Activated T-cell treated with anti-CD3 and anti-CD28 coated beads, Interleukin-2, amount 50 U/mL, for 4 hours (primary cell): ENCODE measurements around the gene AASDH. TPM values are rescaled to one million over a fixed set of nuclear protein-coding genes. Genes with fewer than 3 reads are reported as not detected.

ENCODE experiments used
- ATAC-seq, 2 donors: fragments of 200-7000 bp; cut with Tn5 transposase; one replicate each; pipeline ENCODE4 v1.10.0; 2021
- DNase-seq: peaks from one replicate; pipeline ENCODE4 v3.0.0-alpha.2; 2020
- H3K27me3 Mint-ChIP-seq: one replicate; pipeline ENCODE4 v1.8.0; 2021; ENCODE audit warnings: low read depth, mixed read lengths
- H3K36me3 Mint-ChIP-seq: one replicate; pipeline ENCODE4 v1.8.0; 2022; ENCODE audit warnings: mixed read lengths; ENCODE audit not compliant: insufficient read depth
- H3K4me1 Mint-ChIP-seq: one replicate; pipeline ENCODE4 v1.8.0; 2021; ENCODE audit warnings: low read depth, mixed read lengths
- H3K4me3 Mint-ChIP-seq: one replicate; pipeline ENCODE4 v1.8.0; 2021; ENCODE audit warnings: mild to moderate bottlenecking, moderate library complexity, mixed read lengths
- H3K9me3 Mint-ChIP-seq: one replicate; pipeline ENCODE4 v1.8.0; 2021; ENCODE audit warnings: mixed read lengths
- total RNA-seq, 3 donors: library from RNA; stranded (reverse); gene quantifications; one replicate each; pipeline ENCODE4 v1.2.1, GENCODE V29; 2021

AASDH gene
- total RNA-seq = 1 to 10 TPM; 6.5 to 9.5 (median 7.9) TPM

- Mint-ChIP-seq H3K36me3 (peaks cover 8% of the 10 kb centered on the region), H3K27me3 (no peaks in the 10 kb centered on the region), H3K9me3 (no peaks in the 10 kb centered on the region), H3K4me3 (peak within 1 kb of the TSS; percentile 98), H3K4me1 (peaks cover 41% of the 10 kb centered on the region)
- DNase-seq (peak; percentile 97), ATAC-seq (peak; percentile 93 to 95)
These were observed at the start of gene AASDH for GRCh38 chr4:56387023-56388001. Gene AASDH (minus strand): TSS chr4:56387491. CDS start chr4:56384299, 3,192 bp downstream.

GRCh38 chr4:56435140-56435926 lies 48.0 kb upstream of the AASDH start, which contains the start of gene PPAT:
Gene PPAT (minus strand): TSS chr4:56435615. CDS start chr4:56435477, 138 bp downstream.
- DNase-seq (peak; percentile 99), ATAC-seq (peak; percentile 78 to 79)
- H3K4me1 Mint-ChIP-seq = peaks cover 45% of the 10 kb centered on the region
- peaks cover 13% of the 10 kb centered on the region for H3K36me3 Mint-ChIP-seq
- no peaks in the 10 kb centered on the region for H3K27me3 Mint-ChIP-seq
- no peaks in the 10 kb centered on the region for H3K9me3 Mint-ChIP-seq
- peak within 1 kb of the TSS; percentile 95 for H3K4me3 Mint-ChIP-seq

GRCh38 chr4:56434599-56435139 lies 47.4 kb upstream of the AASDH start:
- peaks cover 43% of the 10 kb centered on the region for H3K4me1 Mint-ChIP-seq
- no peaks in the 10 kb centered on the region for H3K9me3 Mint-ChIP-seq
- peaks cover 11% of the 10 kb centered on the region for H3K36me3 Mint-ChIP-seq
- H3K27me3 Mint-ChIP-seq = no peaks in the 10 kb centered on the region
- H3K4me3 Mint-ChIP-seq = peak overlapping the region; percentile 95
- DNase-seq = no peak
- peak; percentile 2 to 3 for ATAC-seq

- no peak for ATAC-seq
- Mint-ChIP-seq H3K27me3 (no peaks in the 10 kb centered on the region), H3K4me1 (peaks cover 39% of the 10 kb centered on the region), H3K9me3 (no peaks in the 10 kb centered on the region), H3K4me3 (peak overlapping the region; percentile 95), H3K36me3 (peaks cover 7% of the 10 kb centered on the region)
- no peak for DNase-seq
These were observed 46.0 kb upstream of the AASDH start for GRCh38 chr4:56433280-56433679.

DNA sequence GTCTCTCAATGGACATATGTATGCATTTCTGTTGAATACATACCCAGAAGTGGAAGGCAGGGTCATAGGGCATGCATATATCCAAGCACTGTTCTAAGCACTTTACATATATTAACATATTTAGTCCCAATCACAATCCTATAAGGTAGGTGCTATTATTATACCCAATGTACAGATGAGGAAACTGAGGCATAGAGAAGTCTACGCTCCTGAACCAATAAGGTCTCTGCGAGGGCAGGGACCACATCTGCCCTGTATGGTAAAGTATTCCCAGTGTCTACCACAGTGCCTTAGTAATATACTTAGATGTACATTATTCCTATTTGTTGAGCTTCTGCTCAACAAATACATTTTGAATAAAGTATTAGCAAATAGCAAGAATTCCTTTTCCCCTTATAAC lies 42.9 kb upstream of the AASDH start:
- Mint-ChIP-seq H3K27me3 (no peaks in the 10 kb centered on the region), H3K9me3 (no peaks in the 10 kb centered on the region), H3K4me3 (no peak overlapping the region), H3K36me3 (peaks cover 6% of the 10 kb centered on the region), H3K4me1 (peaks cover 32% of the 10 kb centered on the region)
- DNase-seq (no peak), ATAC-seq (no peak)

GRCh38 chr4:56427179-56427578 lies 39.9 kb upstream of the AASDH start:
- no peaks in the 10 kb centered on the region for H3K9me3 Mint-ChIP-seq
- peaks cover 17% of the 10 kb centered on the region for H3K4me1 Mint-ChIP-seq
- H3K27me3 Mint-ChIP-seq = no peaks in the 10 kb centered on the region
- no peak for DNase-seq
- peaks cover 5% of the 10 kb centered on the region for H3K36me3 Mint-ChIP-seq
- ATAC-seq = no peak
- H3K4me3 Mint-ChIP-seq = no peak overlapping the region

GRCh38 chr4:56426273-56426672 lies 39.0 kb upstream of the AASDH start:
- ATAC-seq = no peak
- DNase-seq = no peak
- Mint-ChIP-seq H3K9me3 (no peaks in the 10 kb centered on the region), H3K27me3 (no peaks in the 10 kb centered on the region), H3K4me3 (no peak overlapping the region), H3K4me1 (peaks cover 13% of the 10 kb centered on the region), H3K36me3 (peaks cover 5% of the 10 kb centered on the region)

DNA sequence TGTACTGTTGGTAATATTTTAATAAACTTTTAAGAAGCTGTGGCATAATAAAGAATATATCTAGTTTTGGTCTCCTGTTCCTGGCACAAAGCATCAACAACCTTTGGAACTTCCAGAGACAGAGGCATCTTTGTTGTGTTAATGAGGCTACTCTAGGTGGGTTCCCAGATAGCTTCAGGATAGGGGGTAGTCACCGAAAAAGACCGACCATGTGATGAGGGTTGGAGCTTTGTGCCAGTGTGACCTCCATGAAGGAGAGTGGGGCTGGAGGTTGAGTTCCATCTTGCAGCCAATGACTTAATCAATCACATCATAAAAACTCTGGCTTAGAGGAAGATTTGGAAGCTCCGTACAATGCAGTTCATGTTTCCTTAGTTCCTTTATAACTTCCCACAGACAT lies 38.2 kb upstream of the AASDH start:
- Mint-ChIP-seq H3K27me3 (no peaks in the 10 kb centered on the region), H3K9me3 (no peaks in the 10 kb centered on the region), H3K4me1 (peaks cover 12% of the 10 kb centered on the region), H3K36me3 (peaks cover 5% of the 10 kb centered on the region), H3K4me3 (no peak overlapping the region)
- ATAC-seq (no peak), DNase-seq (no peak)

DNA sequence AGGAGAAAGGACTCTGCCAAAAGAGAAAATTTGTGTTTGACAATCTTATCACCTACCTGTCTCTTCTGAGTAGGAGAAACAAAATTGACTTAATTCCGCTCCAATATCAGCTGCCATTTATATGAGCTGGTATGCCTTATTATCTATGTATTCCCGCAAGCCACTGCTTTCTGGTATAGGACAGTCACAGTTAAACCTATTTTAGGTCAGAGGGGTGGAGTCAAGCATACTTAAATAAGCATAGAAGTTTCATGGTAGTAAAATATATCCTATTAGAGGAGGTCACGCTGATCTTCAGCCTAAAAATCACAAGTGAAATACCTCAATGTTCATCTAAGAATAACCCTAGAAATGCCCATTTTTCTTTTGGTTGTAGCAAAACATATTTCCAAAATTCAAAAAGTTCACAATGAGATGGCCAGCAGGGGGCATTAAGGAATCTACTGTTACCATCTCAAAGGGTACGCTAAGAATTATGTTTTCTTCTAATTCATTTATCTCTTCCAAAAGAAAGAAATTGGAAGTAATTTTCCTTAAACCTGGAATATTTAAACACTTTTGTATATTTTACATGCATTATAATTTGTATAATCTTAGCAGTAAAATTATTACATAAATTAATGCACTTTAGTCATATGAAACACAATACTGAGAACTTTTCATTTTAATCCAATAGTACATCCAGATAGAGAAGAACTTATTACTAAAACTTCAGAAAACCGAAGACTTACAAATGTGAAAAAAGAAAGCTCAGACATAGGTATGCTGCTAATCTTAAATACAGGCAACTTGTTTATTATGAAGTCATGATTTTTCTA lies 37.6 kb upstream of the AASDH start:
- Mint-ChIP-seq H3K36me3 (peaks cover 5% of the 10 kb centered on the region), H3K4me3 (no peak overlapping the region), H3K27me3 (no peaks in the 10 kb centered on the region), H3K4me1 (peaks cover 12% of the 10 kb centered on the region), H3K9me3 (no peaks in the 10 kb centered on the region)
- ATAC-seq = no peak
- peak; percentile 38 for DNase-seq

GRCh38 chr4:56424176-56424575 lies 36.9 kb upstream of the AASDH start:
- no peak overlapping the region for H3K4me3 Mint-ChIP-seq
- H3K9me3 Mint-ChIP-seq = no peaks in the 10 kb centered on the region
- H3K27me3 Mint-ChIP-seq = no peaks in the 10 kb centered on the region
- peaks cover 6% of the 10 kb centered on the region for H3K4me1 Mint-ChIP-seq
- no peak for DNase-seq
- no peak for ATAC-seq
- peaks cover 7% of the 10 kb centered on the region for H3K36me3 Mint-ChIP-seq

GRCh38 chr4:56417396-56417795 lies 30.1 kb upstream of the AASDH start:
- ATAC-seq = no peak
- H3K27me3 Mint-ChIP-seq = no peaks in the 10 kb centered on the region
- peaks cover 6% of the 10 kb centered on the region for H3K36me3 Mint-ChIP-seq

GRCh38 chr4:56416349-56416748 lies 29.1 kb upstream of the AASDH start:
- H3K4me1 Mint-ChIP-seq = peaks cover 3% of the 10 kb centered on the region
- no peak overlapping the region for H3K4me3 Mint-ChIP-seq

More at GRCh38 chr4:56417396-56417795, 30.1 kb upstream of the AASDH start:
- Mint-ChIP-seq H3K4me3 (no peak overlapping the region), H3K4me1 (peaks cover 3% of the 10 kb centered on the region), H3K9me3 (no peaks in the 10 kb centered on the region)
- no peak for DNase-seq

GRCh38 chr4:56414135-56414670 lies 26.9 kb upstream of the AASDH start:
- no peak for DNase-seq
- no peak for ATAC-seq
- no peak overlapping the region for H3K4me3 Mint-ChIP-seq
- H3K4me1 Mint-ChIP-seq = peaks cover 9% of the 10 kb centered on the region
- H3K36me3 Mint-ChIP-seq = peaks cover 3% of the 10 kb centered on the region
- H3K27me3 Mint-ChIP-seq = no peaks in the 10 kb centered on the region
- H3K9me3 Mint-ChIP-seq = no peaks in the 10 kb centered on the region

More at GRCh38 chr4:56416349-56416748, 29.1 kb upstream of the AASDH start:
- H3K9me3 Mint-ChIP-seq = no peaks in the 10 kb centered on the region
- no peak for DNase-seq
- H3K27me3 Mint-ChIP-seq = no peaks in the 10 kb centered on the region
- peaks cover 6% of the 10 kb centered on the region for H3K36me3 Mint-ChIP-seq
- ATAC-seq = no peak
